Loucy (cell line): ENCODE data around the gene SLITRK1.

Source experiments
- H2AFZ ChIP-seq: fragments of 200-600 bp; sonication (generic); 2 replicates; pipeline ENCODE4 v1.6.0; 2016; ENCODE audit warnings: antibody characterized with exemption, mild to moderate bottlenecking, low read length, moderate library complexity
- H3F3A ChIP-seq: fragments of 200-600 bp; 2 replicates; pipeline ENCODE4 v1.6.0; 2016; ENCODE audit warnings: antibody characterized with exemption, low read depth, mild to moderate bottlenecking
- H3K27me3 ChIP-seq: fragments of 200-600 bp; sonication (generic); 2 replicates; pipeline ENCODE4 v1.6.1; 2014; ENCODE audit warnings: low read length, mild to moderate bottlenecking; ENCODE audit not compliant: insufficient read depth, poor library complexity, severe bottlenecking
- H3K36me3 ChIP-seq: fragments of 200-600 bp; sonication (generic); 2 replicates; pipeline ENCODE4 v1.6.1; 2016; ENCODE audit warnings: low read length; ENCODE audit not compliant: insufficient read depth
- H3K4me1 ChIP-seq: fragments of 200-600 bp; sonication (generic); 2 replicates; pipeline ENCODE4 v1.5.1; 2014; ENCODE audit warnings: low read length, mild to moderate bottlenecking; ENCODE audit not compliant: insufficient read depth, poor library complexity, severe bottlenecking
- H3K4me2 ChIP-seq: fragments of 200-600 bp; sonication (generic); 2 replicates; pipeline ENCODE4 v1.6.0; 2014; ENCODE audit warnings: antibody characterized with exemption, low read length, low read depth, mild to moderate bottlenecking; ENCODE audit not compliant: poor library complexity, severe bottlenecking
- H3K4me3 ChIP-seq: fragments of 200-600 bp; sonication (generic); 2 replicates; pipeline ENCODE4 v1.5.1; 2014; ENCODE audit warnings: low read length, mild to moderate bottlenecking, mixed read lengths; ENCODE audit not compliant: poor library complexity, severe bottlenecking
- H3K79me2 ChIP-seq: fragments of 200-600 bp; sonication (generic); 2 replicates; pipeline ENCODE4 v1.6.1; 2014; ENCODE audit warnings: low read length; ENCODE audit not compliant: insufficient read depth
- H3K9ac ChIP-seq: fragments of 200-600 bp; sonication (generic); 2 replicates; pipeline ENCODE4 v1.6.0; 2014; ENCODE audit warnings: mild to moderate bottlenecking, low read depth, low read length, moderate library complexity; ENCODE audit not compliant: poor library complexity, severe bottlenecking
- H3K9me2 ChIP-seq: fragments of 200-600 bp; sonication (generic); replicated peaks from 2 replicates; pipeline ENCODE4 v1.6.1; 2016; ENCODE audit warnings: low read depth, low read length, mixed read lengths
- H3K9me3 ChIP-seq: fragments of 200-600 bp; sonication (generic); 2 replicates; pipeline ENCODE4 v1.6.1; 2014; ENCODE audit warnings: mild to moderate bottlenecking, antibody characterized with exemption, low read length, low read depth; ENCODE audit not compliant: insufficient read depth
- H4K20me1 ChIP-seq: fragments of 200-600 bp; sonication (generic); 2 replicates; pipeline ENCODE4 v1.6.0; 2014; ENCODE audit warnings: antibody characterized with exemption, low read length, mild to moderate bottlenecking; ENCODE audit not compliant: insufficient read depth, poor library complexity, severe bottlenecking
- CTCF ChIP-seq: fragments of 200-600 bp; sonication (generic); conservative IDR thresholded peaks from 2 replicates; pipeline ENCODE4 v1.5.1; 2014; ENCODE audit warnings: mild to moderate bottlenecking, antibody characterized with exemption, low read length
- EZH2phosphoT487 ChIP-seq: fragments of 200-600 bp; IDR thresholded peaks from 2 replicates; pipeline ENCODE4 v1.6.1; 2018; ENCODE audit warnings: antibody characterized with exemption, mild to moderate bottlenecking, moderate library complexity, borderline replicate concordance

The SLITRK1 gene

GRCh38 chr13:83839146-83839545 is 43.1 kb downstream of the SLITRK1 start:
- H3K9me2 ChIP-seq = no peaks in the 10 kb centered on the region
- H4K20me1 ChIP-seq = no peaks in the 10 kb centered on the region
- H3F3A ChIP-seq = no peaks in the 10 kb centered on the region
- H3K36me3 ChIP-seq = no peaks in the 10 kb centered on the region
- H2AFZ ChIP-seq = no peak overlapping the region
- H3K4me1 ChIP-seq = no peaks in the 10 kb centered on the region
- H3K9me3 ChIP-seq = no peaks in the 10 kb centered on the region
- H3K4me3 ChIP-seq = no peak overlapping the region
- TF ChIP-seq EZH2phosphoT487 (no peak), CTCF (no peak)
- H3K27me3 ChIP-seq = no peaks in the 10 kb centered on the region
- no peak overlapping the region for H3K4me2 ChIP-seq
- no peak overlapping the region for H3K9ac ChIP-seq
- H3K79me2 ChIP-seq = no peaks in the 10 kb centered on the region

GRCh38 chr13:83831796-83832195 is 50.5 kb downstream of the SLITRK1 start:
- H3K9me2 ChIP-seq = no peaks in the 10 kb centered on the region
- H3K4me3 ChIP-seq = no peak overlapping the region
- no peak overlapping the region for H2AFZ ChIP-seq
- no peaks in the 10 kb centered on the region for H3K79me2 ChIP-seq
- H3K9ac ChIP-seq = no peak overlapping the region
- no peaks in the 10 kb centered on the region for H4K20me1 ChIP-seq
- no peak overlapping the region for H3K4me2 ChIP-seq
- H3K4me1 ChIP-seq = no peaks in the 10 kb centered on the region
- H3K9me3 ChIP-seq = no peaks in the 10 kb centered on the region
- no peaks in the 10 kb centered on the region for H3F3A ChIP-seq
- H3K36me3 ChIP-seq = no peaks in the 10 kb centered on the region
- H3K27me3 ChIP-seq = no peaks in the 10 kb centered on the region
- TF ChIP-seq CTCF (no peak), EZH2phosphoT487 (no peak)

- H3K4me1 ChIP-seq = no peaks in the 10 kb centered on the region
- no peak overlapping the region for H3K4me2 ChIP-seq
- H2AFZ ChIP-seq = no peak overlapping the region
- no peaks in the 10 kb centered on the region for H3K9me3 ChIP-seq
- H3K36me3 ChIP-seq = no peaks in the 10 kb centered on the region
- H3K79me2 ChIP-seq = no peaks in the 10 kb centered on the region
- TF ChIP-seq EZH2phosphoT487 = no peak
- TF ChIP-seq CTCF = no peak
- H4K20me1 ChIP-seq = no peaks in the 10 kb centered on the region
- no peak overlapping the region for H3K9ac ChIP-seq
- H3K9me2 ChIP-seq = no peaks in the 10 kb centered on the region
- H3K27me3 ChIP-seq = no peaks in the 10 kb centered on the region
- no peaks in the 10 kb centered on the region for H3F3A ChIP-seq
- H3K4me3 ChIP-seq = no peak overlapping the region
Observed at GRCh38 chr13:83829810-83830209, 52.5 kb downstream of the SLITRK1 start.
